ENCODE data around the gene RAET1L.

The RAET1L gene

GRCh38 chr6:150048099-150048498, 22.8 kb upstream of the RAET1L start:
- DNase-seq = no peak
- Histone ChIP-seq H3K9me3 (ENCODE audit: control insufficient read depth, low read length) (no peaks in the 10 kb centered on the region), H3K36me3 (ENCODE audit: control insufficient read depth, insufficient read depth, low read length) (no peaks in the 10 kb centered on the region), H3K27ac (ENCODE audit: insufficient read depth, low read length, poor library complexity, severe bottlenecking) (no peak overlapping the region), H3K4me1 (ENCODE audit: control insufficient read depth, insufficient read depth, low read length, poor library complexity, severe bottlenecking) (no peaks in the 10 kb centered on the region), H3K4me3 (ENCODE audit: insufficient read depth, low read depth, low read length, poor library complexity, severe bottlenecking) (no peak overlapping the region), H3K27me3 (replicated peaks; ENCODE audit: control insufficient read depth, insufficient read depth, low read length, poor library complexity, severe bottlenecking) (peaks cover 4% of the 10 kb centered on the region)

- no peak overlapping the region for H3K4me3 ChIP-seq (ENCODE audit: insufficient read depth, low read depth, low read length, poor library complexity, severe bottlenecking)
- H3K9me3 ChIP-seq (ENCODE audit: control insufficient read depth, low read length) = no peaks in the 10 kb centered on the region
- no peaks in the 10 kb centered on the region for H3K36me3 ChIP-seq (ENCODE audit: control insufficient read depth, insufficient read depth, low read length)
- H3K27me3 ChIP-seq (replicated peaks; ENCODE audit: control insufficient read depth, insufficient read depth, low read length, poor library complexity, severe bottlenecking) = no peaks in the 10 kb centered on the region
- H3K4me1 ChIP-seq (ENCODE audit: control insufficient read depth, insufficient read depth, low read length, poor library complexity, severe bottlenecking) = no peaks in the 10 kb centered on the region
- H3K27ac ChIP-seq (ENCODE audit: insufficient read depth, low read length, poor library complexity, severe bottlenecking) = no peak overlapping the region
- no peak for DNase-seq
Observed at GRCh38 chr6:150046943-150047342, 21.6 kb upstream of the RAET1L start.

- H3K27me3 ChIP-seq (replicated peaks; ENCODE audit: control insufficient read depth, insufficient read depth, low read length, poor library complexity, severe bottlenecking) = peaks cover 7% of the 10 kb centered on the region
- no peaks in the 10 kb centered on the region for H3K9me3 ChIP-seq (ENCODE audit: control insufficient read depth, low read length)
- H3K4me1 ChIP-seq (ENCODE audit: control insufficient read depth, insufficient read depth, low read length, poor library complexity, severe bottlenecking) = no peaks in the 10 kb centered on the region
- no peak overlapping the region for H3K27ac ChIP-seq (ENCODE audit: insufficient read depth, low read length, poor library complexity, severe bottlenecking)
- no peak for DNase-seq
- H3K36me3 ChIP-seq (ENCODE audit: control insufficient read depth, insufficient read depth, low read length) = no peaks in the 10 kb centered on the region
- no peak overlapping the region for H3K4me3 ChIP-seq (ENCODE audit: insufficient read depth, low read depth, low read length, poor library complexity, severe bottlenecking)
Observed at GRCh38 chr6:150044621-150045145, 19.4 kb upstream of the RAET1L start.

- peaks cover 11% of the 10 kb centered on the region for H3K27me3 ChIP-seq (replicated peaks; ENCODE audit: control insufficient read depth, insufficient read depth, low read length, poor library complexity, severe bottlenecking)
- no peak overlapping the region for H3K4me3 ChIP-seq (ENCODE audit: insufficient read depth, low read depth, low read length, poor library complexity, severe bottlenecking)
- H3K36me3 ChIP-seq (ENCODE audit: control insufficient read depth, insufficient read depth, low read length) = no peaks in the 10 kb centered on the region
- H3K4me1 ChIP-seq (ENCODE audit: control insufficient read depth, insufficient read depth, low read length, poor library complexity, severe bottlenecking) = no peaks in the 10 kb centered on the region
- H3K27ac ChIP-seq (ENCODE audit: insufficient read depth, low read length, poor library complexity, severe bottlenecking) = no peak overlapping the region
- no peak for DNase-seq
- H3K9me3 ChIP-seq (ENCODE audit: control insufficient read depth, low read length) = no peaks in the 10 kb centered on the region
Observed at GRCh38 chr6:150043501-150044412, 18.4 kb upstream of the RAET1L start.

GRCh38 chr6:150043096-150043495, 17.8 kb upstream of the RAET1L start:
- peaks cover 16% of the 10 kb centered on the region for H3K27me3 ChIP-seq (replicated peaks; ENCODE audit: control insufficient read depth, insufficient read depth, low read length, poor library complexity, severe bottlenecking)
- H3K27ac ChIP-seq (ENCODE audit: insufficient read depth, low read length, poor library complexity, severe bottlenecking) = no peak overlapping the region
- H3K9me3 ChIP-seq (ENCODE audit: control insufficient read depth, low read length) = no peaks in the 10 kb centered on the region
- DNase-seq = no peak
- H3K4me1 ChIP-seq (ENCODE audit: control insufficient read depth, insufficient read depth, low read length, poor library complexity, severe bottlenecking) = peaks cover 2% of the 10 kb centered on the region
- H3K4me3 ChIP-seq (ENCODE audit: insufficient read depth, low read depth, low read length, poor library complexity, severe bottlenecking) = no peak overlapping the region
- no peaks in the 10 kb centered on the region for H3K36me3 ChIP-seq (ENCODE audit: control insufficient read depth, insufficient read depth, low read length)

- H3K36me3 ChIP-seq (ENCODE audit: control insufficient read depth, insufficient read depth, low read length) = no peaks in the 10 kb centered on the region
- DNase-seq = no peak
- no peaks in the 10 kb centered on the region for H3K9me3 ChIP-seq (ENCODE audit: control insufficient read depth, low read length)
- no peak overlapping the region for H3K4me3 ChIP-seq (ENCODE audit: insufficient read depth, low read depth, low read length, poor library complexity, severe bottlenecking)
- H3K27me3 ChIP-seq (replicated peaks; ENCODE audit: control insufficient read depth, insufficient read depth, low read length, poor library complexity, severe bottlenecking) = peaks cover 38% of the 10 kb centered on the region
- no peak overlapping the region for H3K27ac ChIP-seq (ENCODE audit: insufficient read depth, low read length, poor library complexity, severe bottlenecking)
- H3K4me1 ChIP-seq (ENCODE audit: control insufficient read depth, insufficient read depth, low read length, poor library complexity, severe bottlenecking) = peaks cover 12% of the 10 kb centered on the region
Observed at GRCh38 chr6:150038202-150039062, 13.1 kb upstream of the RAET1L start.

- H3K4me1 ChIP-seq (ENCODE audit: control insufficient read depth, insufficient read depth, low read length, poor library complexity, severe bottlenecking) = peaks cover 12% of the 10 kb centered on the region
- H3K4me3 ChIP-seq (ENCODE audit: insufficient read depth, low read depth, low read length, poor library complexity, severe bottlenecking) = peak overlapping the region; percentile 11
- no peak for DNase-seq
- H3K36me3 ChIP-seq (ENCODE audit: control insufficient read depth, insufficient read depth, low read length) = no peaks in the 10 kb centered on the region
- H3K27ac ChIP-seq (ENCODE audit: insufficient read depth, low read length, poor library complexity, severe bottlenecking) = no peak overlapping the region
- H3K9me3 ChIP-seq (ENCODE audit: control insufficient read depth, low read length) = no peaks in the 10 kb centered on the region
- H3K27me3 ChIP-seq (replicated peaks; ENCODE audit: control insufficient read depth, insufficient read depth, low read length, poor library complexity, severe bottlenecking) = peaks cover 38% of the 10 kb centered on the region
Observed at GRCh38 chr6:150037526-150038201, 12.3 kb upstream of the RAET1L start.

- Histone ChIP-seq H3K27me3 (replicated peaks; ENCODE audit: control insufficient read depth, insufficient read depth, low read length, poor library complexity, severe bottlenecking) (peaks cover 37% of the 10 kb centered on the region), H3K4me1 (ENCODE audit: control insufficient read depth, insufficient read depth, low read length, poor library complexity, severe bottlenecking) (peaks cover 12% of the 10 kb centered on the region), H3K27ac (ENCODE audit: insufficient read depth, low read length, poor library complexity, severe bottlenecking) (no peak overlapping the region), H3K9me3 (ENCODE audit: control insufficient read depth, low read length) (no peaks in the 10 kb centered on the region), H3K36me3 (ENCODE audit: control insufficient read depth, insufficient read depth, low read length) (no peaks in the 10 kb centered on the region), H3K4me3 (ENCODE audit: insufficient read depth, low read depth, low read length, poor library complexity, severe bottlenecking) (no peak overlapping the region)
- no peak for DNase-seq
Observed at GRCh38 chr6:150036081-150036480, 10.7 kb upstream of the RAET1L start.

- DNase-seq = no peak
- peaks cover 23% of the 10 kb centered on the region for H3K27me3 ChIP-seq (replicated peaks; ENCODE audit: control insufficient read depth, insufficient read depth, low read length, poor library complexity, severe bottlenecking)
Observed at GRCh38 chr6:150033207-150033771, 8.0 kb upstream of the RAET1L start.

More at GRCh38 chr6:150033207-150033771, 8.0 kb upstream of the RAET1L start:
- H3K4me3 ChIP-seq (ENCODE audit: insufficient read depth, low read depth, low read length, poor library complexity, severe bottlenecking) = no peak overlapping the region
- H3K36me3 ChIP-seq (ENCODE audit: control insufficient read depth, insufficient read depth, low read length) = no peaks in the 10 kb centered on the region
- H3K27ac ChIP-seq (ENCODE audit: insufficient read depth, low read length, poor library complexity, severe bottlenecking) = no peak overlapping the region
- no peaks in the 10 kb centered on the region for H3K9me3 ChIP-seq (ENCODE audit: control insufficient read depth, low read length)
- H3K4me1 ChIP-seq (ENCODE audit: control insufficient read depth, insufficient read depth, low read length, poor library complexity, severe bottlenecking) = peaks cover 12% of the 10 kb centered on the region

Data from effector memory CD4-positive, alpha-beta T cell (primary cell).